ENCODE measurements around the gene HAGHL.

The HAGHL gene, protein sequence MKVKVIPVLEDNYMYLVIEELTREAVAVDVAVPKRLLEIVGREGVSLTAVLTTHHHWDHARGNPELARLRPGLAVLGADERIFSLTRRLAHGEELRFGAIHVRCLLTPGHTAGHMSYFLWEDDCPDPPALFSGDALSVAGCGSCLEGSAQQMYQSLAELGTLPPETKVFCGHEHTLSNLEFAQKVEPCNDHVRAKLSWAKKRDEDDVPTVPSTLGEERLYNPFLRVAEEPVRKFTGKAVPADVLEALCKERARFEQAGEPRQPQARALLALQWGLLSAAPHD

DNA sequence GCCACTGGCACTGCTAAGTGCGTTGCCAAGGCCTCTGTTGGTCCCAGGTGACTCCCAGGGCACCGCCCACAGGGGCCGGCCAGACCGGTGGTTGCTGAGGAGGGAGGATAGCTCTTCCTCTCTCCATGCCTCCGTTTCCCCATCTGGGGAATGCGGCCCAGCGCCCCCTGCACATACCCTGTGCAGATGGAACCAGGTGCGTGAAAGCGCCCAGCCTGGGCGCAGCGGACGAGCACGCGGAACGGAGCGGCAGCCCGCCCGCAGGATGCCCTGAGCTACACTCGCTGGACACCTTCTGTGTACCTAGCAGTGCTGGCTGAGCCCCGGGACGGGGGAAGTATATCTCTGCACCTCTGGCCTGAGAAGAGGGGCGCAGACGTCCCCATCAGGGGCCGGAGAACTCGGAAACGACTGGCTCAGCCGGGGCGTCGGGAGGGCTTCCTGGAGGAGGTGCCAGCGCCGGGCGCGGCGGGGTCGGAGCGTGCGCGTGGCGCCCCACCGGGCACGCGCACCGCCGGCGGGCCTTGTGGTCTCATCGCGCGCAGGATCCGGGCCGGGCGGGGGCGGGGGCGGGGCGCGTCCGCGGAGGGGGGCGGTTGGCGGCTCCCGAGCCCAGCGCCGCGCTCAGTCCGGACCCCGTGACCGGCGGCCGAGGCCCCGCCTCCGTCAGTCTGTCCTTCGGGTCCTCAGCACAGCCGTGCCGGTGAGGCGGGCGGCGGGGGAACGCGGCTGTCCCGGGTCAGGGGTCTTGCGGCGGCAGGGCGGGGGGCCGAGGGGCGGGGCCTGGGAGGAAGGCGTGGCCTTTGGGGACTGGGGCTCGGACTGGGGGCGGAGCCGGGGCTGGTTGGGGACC is at the start of gene HAGHL, which contains the start of gene CCDC78:
Gene HAGHL, plus strand, starts transcription at position 669 of the 853 bp plus-strand sequence. CDS start 404 bp downstream, outside the sequence.
Gene CCDC78, minus strand, starts transcription at position 6 of the 853 bp plus-strand sequence. CDS start 76 bp downstream, outside the sequence.
- no peak for DNase-seq

DNA sequence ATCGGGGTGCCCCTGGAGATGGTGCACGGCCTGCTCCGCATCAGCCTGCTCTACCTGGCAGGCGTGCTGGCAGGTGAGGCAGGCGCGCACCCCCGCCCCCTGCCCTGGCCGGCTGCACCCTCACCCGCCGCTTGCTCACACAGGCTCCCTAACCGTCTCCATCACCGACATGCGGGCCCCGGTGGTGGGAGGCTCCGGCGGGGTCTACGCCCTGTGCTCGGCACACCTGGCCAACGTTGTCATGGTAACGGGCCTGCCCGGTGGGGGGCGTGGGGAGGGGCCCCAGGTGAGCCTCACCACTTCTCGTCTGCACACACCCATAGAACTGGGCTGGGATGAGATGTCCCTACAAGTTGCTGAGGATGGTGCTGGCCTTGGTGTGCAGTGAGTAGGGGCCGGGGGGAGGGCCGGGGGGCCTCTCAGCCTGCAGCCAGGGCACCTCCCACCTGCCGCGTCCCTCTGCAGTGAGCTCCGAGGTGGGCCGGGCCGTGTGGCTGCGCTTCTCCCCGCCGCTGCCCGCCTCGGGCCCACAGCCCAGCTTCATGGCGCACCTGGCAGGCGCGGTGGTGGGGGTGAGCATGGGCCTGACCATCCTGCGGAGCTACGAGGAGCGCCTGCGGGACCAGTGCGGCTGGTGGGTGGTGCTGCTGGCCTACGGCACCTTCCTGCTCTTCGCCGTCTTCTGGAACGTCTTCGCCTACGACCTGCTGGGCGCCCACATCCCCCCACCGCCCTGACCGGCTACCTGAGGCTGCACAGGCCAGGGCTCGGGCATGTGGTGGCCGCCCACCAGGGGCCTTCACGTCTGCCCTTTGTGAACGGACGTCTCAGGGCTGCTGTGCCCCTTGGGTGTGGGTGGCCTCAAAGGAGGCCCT is 49.4 kb upstream of the HAGHL start:
- no peak for DNase-seq

DNA sequence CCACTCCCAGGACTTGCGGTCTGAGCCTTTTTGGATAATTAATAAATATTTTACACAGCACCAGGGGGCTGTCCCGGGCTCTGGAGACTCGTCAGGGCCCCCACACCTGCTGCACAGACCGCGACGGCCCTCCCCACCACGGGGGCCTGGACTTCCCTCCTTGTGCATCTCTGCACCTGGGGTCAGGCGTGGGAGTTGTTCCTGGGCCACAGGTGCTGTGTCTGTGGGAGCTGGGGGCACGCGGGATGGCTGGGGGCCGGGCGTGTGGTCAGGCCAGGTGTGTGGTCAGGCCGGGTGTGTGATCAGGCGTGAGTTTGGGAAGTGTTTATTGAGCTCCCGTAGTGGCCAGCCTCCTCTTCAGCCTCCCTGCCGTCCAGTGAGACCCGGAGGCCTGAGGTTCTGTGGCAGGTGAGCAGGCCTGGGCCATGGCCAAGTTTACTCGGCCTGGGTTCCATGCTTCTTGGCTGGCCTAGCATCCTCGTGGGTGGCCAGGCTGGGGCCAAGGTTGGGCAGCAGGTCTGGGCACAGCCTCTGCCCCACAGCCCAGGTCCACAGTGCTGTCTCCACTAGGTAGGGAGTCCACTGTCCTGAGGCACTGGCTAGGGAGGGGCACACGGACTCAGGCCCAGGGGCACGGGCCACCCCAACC is 48.6 kb upstream of the HAGHL start:
- DNase-seq: no peak

DNA sequence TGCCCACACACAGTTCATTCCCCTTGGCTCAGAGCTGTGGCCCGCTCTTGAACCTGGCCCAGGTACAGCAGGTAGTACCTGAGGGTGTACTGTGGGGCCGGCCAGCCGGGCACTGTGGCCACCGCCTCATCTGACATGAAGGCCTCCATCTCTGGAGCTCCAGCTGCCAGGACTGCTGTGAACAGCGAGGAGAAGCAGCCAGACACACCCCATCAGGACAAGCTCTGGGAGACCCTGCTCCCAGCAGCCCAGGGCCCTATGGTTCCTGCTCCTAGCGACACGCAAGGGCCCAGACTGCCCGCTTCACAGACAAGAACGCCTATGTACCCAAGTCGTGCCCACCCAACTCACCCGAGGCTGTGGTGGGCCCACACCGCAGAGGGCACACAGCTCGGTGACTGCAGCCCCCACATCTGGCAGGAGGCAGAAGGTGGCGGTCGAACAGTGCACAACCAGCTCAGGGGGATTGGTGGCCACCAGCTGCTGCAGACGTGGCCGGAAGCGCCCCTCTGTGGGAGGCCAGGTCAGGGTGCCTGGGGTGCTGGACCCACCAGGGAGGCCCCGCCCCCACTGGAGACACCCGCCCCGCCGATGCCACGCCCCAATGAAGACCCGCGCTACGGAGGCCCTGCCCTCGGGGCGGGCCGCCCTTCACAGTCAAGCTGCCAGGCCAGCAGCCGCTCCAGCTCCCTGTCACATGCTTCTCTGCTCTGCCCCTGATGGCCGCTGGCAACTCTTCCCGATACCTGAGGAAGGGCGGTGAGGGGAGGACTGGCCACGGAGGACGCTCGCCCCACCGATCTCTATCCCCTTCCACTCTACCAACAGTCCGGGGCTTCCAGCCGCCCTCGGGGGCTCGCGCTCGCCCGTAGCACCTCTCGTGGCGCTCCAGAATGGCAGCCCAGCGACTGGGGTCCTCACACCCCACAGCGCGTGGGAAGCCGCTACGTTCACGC is 47.8 kb upstream of the HAGHL start:
- peak; percentile 26 to 28 for DNase-seq

DNA sequence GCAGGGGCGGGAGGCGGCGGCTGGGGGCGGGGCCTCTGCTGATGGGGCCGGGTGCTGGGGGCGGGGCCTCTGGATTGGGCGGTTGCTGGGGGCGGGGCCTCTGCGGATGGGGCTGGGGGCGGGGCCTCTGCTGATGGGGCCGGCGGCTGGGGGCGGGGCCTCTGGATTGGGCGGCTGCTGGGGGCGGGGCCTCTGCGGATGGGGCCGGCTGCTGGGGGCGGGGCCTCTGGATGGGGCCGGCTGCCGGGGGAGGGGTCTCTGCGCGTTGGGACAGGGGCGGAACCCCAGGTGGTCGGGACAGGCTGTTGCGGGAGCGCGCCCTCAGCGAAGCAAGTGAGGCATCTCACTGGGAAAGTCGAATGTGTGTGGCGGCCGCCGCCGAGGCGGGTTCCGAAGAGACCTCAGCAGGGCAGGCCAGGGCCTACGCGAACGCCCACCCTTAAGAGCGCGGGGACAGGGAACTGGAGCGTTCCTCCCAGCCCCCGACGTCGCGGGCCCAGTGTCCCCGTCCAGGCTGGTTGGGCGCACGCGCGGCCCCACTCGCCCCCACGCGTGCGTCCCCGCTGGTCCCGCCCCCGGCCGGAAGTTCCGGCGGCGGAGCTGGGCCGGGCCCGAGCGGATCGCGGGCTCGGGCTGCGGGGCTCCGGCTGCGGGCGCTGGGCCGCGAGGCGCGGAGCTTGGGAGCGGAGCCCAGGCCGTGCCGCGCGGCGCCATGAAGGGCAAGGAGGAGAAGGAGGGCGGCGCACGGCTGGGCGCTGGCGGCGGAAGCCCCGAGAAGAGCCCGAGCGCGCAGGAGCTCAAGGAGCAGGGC is 46.9 kb upstream of the HAGHL start, which contains the start of gene STUB1:
Gene STUB1, plus strand, starts transcription at position 597 of the 811 bp plus-strand sequence. Its CDS starts 116 bp downstream, at position 713.
- DNase-seq: peak; percentile 45 to 56

DNA sequence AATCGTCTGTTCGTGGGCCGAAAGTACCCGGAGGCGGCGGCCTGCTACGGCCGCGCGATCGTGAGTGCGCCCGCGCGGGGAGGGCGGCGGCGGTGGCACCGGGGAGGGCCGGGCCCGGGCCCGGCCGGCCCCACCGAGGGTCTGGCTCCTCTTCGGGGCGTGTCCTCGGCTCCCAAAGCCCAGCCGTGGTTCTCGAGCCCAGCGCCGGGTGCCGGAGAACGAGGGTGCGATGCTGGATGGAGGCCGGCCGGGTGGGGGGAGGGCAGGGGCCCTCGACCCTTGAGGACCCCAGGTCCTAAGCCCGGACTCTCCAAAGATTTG is 46.3 kb upstream of the HAGHL start:
- DNase-seq: no peak

DNA sequence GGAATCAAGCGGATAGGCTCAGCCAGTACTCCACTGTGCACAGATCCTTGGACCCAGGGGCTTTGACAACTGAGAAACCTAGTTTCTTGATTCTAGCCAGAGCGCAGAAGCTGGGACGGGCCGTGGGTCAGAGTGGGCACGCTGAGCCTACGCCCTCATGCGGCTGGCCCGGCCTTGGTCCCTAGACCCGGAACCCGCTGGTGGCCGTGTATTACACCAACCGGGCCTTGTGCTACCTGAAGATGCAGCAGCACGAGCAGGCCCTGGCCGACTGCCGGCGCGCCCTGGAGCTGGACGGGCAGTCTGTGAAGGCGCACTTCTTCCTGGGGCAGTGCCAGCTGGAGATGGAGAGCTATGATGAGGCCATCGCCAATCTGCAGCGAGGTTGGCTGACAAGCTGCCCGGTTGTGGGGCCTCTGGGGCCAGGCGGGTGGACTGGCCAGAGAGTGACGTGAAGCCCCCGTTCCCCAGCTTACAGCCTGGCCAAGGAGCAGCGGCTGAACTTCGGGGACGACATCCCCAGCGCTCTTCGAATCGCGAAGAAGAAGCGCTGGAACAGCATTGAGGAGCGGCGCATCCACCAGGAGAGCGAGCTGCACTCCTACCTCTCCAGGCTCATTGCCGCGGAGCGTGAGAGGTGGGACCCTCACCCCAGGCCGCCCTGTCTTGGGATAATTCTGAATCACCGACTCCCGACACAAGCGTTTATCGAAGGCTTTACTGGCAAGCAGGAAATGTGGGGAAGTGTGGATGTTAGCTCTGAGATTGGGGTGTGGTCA is 45.8 kb upstream of the HAGHL start:
- DNase-seq: peak in 1 of 2 experiments; percentile 3

DNA sequence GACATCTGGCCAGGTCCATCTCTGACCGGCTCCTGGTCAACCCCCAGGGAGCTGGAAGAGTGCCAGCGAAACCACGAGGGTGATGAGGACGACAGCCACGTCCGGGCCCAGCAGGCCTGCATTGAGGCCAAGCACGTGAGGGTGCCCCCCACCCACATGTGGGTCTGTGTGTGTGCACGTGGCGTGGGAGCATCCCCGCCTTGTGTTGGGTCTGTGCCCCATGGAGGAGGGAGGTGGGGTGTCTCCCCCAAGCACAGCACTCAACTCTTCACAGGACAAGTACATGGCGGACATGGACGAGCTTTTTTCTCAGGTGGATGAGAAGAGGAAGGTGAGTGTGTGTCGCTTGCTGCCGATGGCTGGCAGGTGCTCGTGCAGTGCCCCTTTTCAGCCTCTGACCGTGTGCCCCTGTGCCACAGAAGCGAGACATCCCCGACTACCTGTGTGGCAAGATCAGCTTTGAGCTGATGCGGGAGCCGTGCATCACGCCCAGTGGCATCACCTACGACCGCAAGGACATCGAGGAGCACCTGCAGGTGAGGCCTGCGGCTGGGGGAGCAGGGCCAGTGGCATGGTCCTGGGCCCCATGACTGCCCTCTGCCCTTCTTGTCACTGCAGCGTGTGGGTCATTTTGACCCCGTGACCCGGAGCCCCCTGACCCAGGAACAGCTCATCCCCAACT is 45.0 kb upstream of the HAGHL start:
- DNase-seq: no peak

DNA sequence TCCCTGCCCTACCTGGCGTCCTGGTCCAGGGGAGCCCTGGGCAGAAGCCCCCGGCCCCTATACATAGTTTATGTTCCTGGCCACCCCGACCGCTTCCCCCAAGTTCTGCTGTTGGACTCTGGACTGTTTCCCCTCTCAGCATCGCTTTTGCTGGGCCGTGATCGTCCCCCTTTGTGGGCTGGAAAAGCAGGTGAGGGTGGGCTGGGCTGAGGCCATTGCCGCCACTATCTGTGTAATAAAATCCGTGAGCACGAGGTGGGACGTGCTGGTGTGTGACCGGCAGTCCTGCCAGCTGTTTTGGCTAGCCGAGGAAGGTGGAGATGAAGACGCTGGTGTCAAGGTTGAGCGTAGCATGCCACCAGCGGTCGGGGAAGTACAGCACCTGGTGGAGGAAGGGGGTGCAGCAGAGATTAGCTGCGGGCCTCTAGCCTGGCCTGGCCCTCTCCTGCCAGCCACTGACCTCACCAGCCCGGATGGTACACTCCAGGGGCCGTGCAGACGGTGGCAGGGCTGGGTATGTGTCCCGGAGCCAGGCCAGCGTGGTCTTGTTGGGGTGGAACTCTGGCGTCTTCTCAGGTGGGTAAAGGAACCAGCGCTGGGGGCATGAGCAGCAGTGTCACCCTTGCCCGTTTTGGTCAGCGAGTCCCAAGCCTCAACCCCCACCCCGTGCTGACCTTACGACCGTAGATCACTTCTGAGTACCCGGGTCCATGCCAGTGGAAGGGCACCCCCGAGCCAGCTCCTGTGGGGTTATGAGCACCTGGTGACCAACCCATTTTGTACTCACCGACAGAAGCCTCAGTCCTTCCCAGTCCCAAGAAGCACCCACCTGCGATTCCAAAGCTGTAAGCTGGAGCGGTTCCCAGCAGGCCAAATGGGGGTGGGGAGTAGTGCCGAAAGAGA is 44.2 kb upstream of the HAGHL start:
- DNase-seq: no peak

DNA sequence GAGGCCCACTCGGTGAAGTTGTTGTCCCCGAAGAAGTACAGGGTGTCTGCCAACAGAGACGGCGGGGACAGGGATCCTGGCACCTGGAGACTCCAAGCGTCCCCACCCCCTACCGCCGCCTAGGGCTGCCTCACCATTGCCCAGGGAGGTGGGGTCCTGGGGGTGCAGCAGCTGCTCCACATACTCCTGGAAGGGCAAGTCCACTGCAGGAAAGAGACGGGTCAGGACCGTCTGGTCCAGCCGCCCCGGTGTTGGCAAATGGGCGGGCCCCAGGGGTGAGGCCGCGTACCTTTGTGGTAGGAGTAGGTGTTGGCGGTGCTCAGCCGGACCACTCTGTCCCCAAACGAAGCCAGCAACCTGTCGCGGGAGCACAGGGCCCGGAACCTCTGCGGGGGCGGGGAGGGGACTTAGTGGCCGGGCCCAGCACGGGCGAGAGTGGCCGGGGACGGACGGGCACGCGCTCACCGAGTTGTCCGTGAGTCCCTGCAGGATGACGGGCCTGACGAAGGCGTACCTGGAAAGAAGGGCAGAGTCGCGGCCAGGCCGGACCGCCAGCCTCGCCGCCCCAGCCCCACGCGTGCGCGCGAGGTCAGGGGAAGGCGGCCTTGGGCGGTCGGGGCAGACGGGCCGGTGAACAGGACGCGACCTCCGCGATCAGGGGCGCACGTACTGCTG is 43.4 kb upstream of the HAGHL start:
- DNase-seq: no peak

DNA sequence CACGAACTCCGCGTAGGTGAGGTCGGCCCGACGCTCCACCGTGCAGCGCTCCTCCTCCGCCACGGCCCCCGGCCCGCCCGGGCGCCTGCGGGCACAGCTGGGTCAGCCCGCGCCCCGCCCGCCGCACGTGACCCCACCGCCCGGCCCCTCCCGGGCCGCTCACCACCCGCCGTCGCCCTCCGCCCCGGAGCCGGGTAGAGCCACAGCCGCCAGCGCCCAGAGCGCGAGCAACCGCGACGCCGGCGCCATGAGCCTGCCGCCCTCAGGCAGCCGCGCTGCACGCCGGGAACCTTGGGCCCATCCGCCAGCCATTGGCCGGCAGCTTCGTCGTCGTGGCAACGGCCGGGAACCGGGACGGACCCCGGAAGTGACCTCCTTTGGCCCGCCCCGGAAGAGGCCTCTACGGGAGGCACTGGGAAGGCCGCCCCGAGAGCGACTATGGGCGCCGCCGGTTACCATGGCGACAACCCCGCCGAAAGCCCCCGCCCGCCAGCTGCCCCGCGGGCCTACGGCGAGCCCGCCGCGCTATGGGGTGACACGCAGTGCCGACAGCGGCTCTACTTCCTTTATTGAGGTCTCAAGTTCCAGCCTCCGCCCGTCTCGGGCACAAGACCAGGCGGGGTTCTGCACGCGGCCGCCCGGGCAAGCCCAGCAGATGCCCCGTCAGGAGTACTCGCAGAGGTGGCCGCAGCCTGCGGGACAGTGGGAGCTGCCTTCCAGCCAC is 42.7 kb upstream of the HAGHL start, which contains the start of gene JMJD8:
Gene JMJD8, minus strand, starts transcription at position 264 of the 724 bp plus-strand sequence. Its CDS starts 15 bp downstream, at position 249.
- peak; percentile 64 to 65 for DNase-seq

DNA sequence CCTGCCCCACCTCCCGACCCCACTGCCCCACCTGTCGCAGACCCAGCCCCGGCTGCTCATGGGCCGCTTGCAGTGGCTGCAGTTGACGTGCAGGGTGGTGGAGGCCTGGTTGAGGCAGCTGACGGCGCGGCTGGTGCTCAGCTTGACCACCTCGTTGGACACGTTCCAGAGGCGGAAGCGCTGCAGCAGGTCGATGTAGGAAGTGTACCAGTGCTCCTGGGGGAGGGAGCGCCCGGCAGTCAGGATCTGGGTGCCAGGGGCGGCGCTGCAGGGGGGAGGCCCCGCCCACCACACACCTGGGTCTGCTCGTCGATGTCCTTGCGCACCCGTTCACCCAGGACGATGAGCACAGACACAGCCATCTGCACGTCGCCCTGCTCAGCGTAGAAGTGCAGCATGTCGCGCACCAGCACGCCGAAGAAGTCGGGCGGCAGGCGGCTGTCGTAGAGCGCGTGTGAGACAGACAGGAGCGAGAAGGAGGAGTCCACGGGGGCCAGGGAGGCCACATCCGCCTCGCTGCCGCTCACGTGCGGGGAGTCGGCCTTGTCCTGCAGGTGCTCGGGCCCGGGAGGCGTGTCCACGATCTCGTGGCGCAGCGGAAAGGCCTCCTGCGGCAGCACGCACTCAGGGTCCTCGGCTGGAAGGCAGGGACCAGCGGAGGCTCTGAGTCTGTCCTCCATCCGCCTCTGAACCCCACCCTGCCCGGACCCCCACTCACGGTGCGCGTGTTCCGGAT is 41.8 kb upstream of the HAGHL start:
- DNase-seq: no peak

DNA sequence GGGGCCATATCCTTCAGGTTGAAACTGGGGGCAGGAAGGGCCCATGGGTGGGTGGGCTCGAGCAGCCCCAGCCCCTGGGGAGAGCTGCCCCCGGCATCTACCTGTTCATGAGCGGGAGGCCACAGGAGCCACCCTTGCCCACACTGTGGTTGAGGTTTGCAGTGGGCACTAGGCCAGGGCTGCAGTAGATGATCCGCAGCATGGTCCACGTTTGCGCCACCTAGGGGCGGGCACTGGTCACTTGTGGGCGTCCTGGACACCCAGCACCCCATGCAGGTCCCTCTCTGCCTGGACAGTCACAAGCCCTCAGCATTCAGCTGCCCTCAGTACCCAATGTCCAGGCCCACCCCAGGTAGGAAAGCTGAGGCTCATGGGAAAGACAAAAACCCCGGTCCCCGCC is 40.9 kb upstream of the HAGHL start:
- no peak for DNase-seq

DNA sequence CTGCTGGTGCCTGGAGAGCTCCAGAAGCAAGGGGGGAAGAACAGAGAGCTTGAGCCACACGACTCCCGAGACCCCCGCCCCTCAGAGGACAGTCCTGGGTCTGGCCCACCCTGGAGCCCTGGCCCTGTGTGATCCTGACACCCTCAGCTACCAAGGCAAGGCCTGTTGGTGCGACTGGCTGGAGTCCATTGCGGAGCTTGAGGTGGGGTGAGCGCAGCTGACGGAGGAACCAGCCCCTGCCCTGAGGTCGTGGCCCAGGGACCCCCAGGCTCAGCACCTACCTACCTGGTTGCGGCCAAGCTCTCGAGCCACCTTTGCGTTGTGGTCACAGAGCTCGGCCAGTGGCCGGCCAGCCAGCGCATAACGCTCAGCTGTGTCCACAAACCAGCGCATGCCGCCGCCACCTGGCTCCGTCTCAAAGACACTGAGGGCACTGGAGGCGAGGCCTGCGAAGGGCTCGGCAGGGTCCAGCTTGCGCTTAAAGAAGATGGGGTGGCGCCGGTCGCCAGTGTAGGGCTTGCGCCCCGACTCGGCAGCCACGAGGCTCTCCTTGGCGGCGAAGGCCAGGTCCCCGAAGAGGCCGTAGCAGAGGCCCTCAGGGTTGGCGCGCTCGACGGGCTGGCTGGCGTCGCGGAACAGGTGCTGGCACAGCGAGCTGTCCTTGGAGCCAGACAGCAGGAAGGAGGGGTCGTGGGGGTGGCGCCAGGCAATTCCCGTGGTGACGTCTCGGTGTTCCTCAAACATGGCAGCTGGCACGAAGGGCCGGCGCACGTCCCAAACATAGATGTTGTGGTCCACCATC is 40.2 kb upstream of the HAGHL start:
- no peak for DNase-seq

DNA sequence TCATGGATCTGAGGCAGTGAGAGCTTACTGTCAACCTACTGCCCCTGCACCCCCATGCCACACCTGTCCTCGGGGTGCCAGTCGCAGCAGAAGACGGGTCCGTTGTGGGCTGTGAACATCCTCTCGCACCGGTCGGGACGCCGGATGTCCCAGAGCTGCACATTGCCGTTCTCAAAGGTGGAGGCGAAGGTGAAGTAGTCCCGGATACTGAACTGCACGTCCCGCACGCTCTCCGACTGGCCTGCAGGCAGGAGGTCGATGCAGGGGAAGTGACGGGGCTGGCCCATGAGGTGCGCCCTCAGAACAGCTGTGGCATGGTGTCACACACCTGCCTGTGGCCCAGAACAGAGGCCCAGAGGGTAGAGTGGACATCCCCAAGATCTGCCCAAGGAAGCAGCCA is 39.4 kb upstream of the HAGHL start:
- DNase-seq: no peak
